PC-9 (cell line): ENCODE data around the gene ANXA1. TPM values are rescaled to one million over a fixed set of nuclear protein-coding genes. Genes with fewer than 3 reads are reported as not detected.
"Not testable (repeated sequence)": the region's sequence is repeated elsewhere in the genome, so short reads cannot be mapped to it uniquely, and the experiment has no call there.

ENCODE experiments used
- BruUV-seq: library from RNA; stranded (reverse); fragments of 400-500 nt; replicated peaks from 2 replicates; lab custom pipeline; 2021; lab: Mats Ljungman, UMichigan
- CTCF ChIA-PET: fragments of 300-600 bp; sonication (Branson Sonifier 250); formaldehyde crosslinking; loops from one replicate; lab custom pipeline; 2022; ENCODE audit warnings: antibody characterized with exemption; lab: Charles Lee
- POLR2A ChIA-PET: fragments of 300-600 bp; sonication (Branson Sonifier 250); formaldehyde crosslinking; loops from one replicate; lab custom pipeline; 2022; ENCODE audit warnings: antibody characterized with exemption; ENCODE audit not compliant: unreplicated experiment; lab: Charles Lee
- DNase-seq, 2 experiments: peaks; one replicate each; pipeline versions ENCODE4 v3.0.0 to v3.0.0-alpha.2; 2015 to 2022; ENCODE audit warnings: mixed read lengths in 1 of 2
- H2AFZ ChIP-seq: fragments of 200-600 bp; sonication (generic); 2 replicates; pipeline ENCODE4 v1.8.1; 2017; ENCODE audit warnings: antibody characterized with exemption
- H3F3A ChIP-seq: fragments of 200-600 bp; sonication (generic); 2 replicates; pipeline ENCODE4 v1.8.1; 2017; ENCODE audit warnings: antibody characterized with exemption, mild to moderate bottlenecking, low read depth; ENCODE audit not compliant: insufficient read depth
- H3K27ac ChIP-seq: fragments of 200-600 bp; sonication (generic); 2 replicates; pipeline ENCODE4 v1.6.1; 2016; ENCODE audit warnings: mixed run types
- H3K27me3 ChIP-seq: fragments of 200-600 bp; sonication (generic); 2 replicates; pipeline ENCODE4 v1.6.1; 2016; ENCODE audit warnings: low read depth, mixed run types; ENCODE audit not compliant: insufficient read depth
- H3K36me3 ChIP-seq: fragments of 200-600 bp; sonication (generic); 2 replicates; pipeline ENCODE4 v1.6.1; 2016; ENCODE audit warnings: low read depth, mixed run types
- H3K4me1 ChIP-seq: fragments of 200-600 bp; sonication (generic); replicated peaks from 2 replicates; pipeline ENCODE4 v1.6.1; 2016; ENCODE audit warnings: mixed run types; ENCODE audit not compliant: insufficient read depth
- H3K4me2 ChIP-seq: fragments of 200-600 bp; sonication (generic); 2 replicates; pipeline ENCODE4 v1.6.1; 2017; ENCODE audit warnings: mixed run types
- H3K4me3 ChIP-seq: fragments of 200-600 bp; sonication (generic); 2 replicates; pipeline ENCODE4 v1.6.1; 2016; ENCODE audit warnings: mixed run types
- H3K79me2 ChIP-seq: fragments of 200-600 bp; sonication (generic); 2 replicates; pipeline ENCODE4 v1.6.1; 2017; ENCODE audit warnings: low read depth, mixed run types
- H3K9me2 ChIP-seq: fragments of 200-600 bp; sonication (generic); 2 replicates; pipeline ENCODE4 v1.8.1; 2017; ENCODE audit warnings: mild to moderate bottlenecking; ENCODE audit not compliant: insufficient read depth
- H3K9me3 ChIP-seq: fragments of 200-600 bp; sonication (generic); 2 replicates; pipeline ENCODE4 v1.8.1; 2016; ENCODE audit warnings: low read depth; ENCODE audit not compliant: insufficient read depth
- H4K20me1 ChIP-seq: fragments of 200-600 bp; sonication (generic); 2 replicates; pipeline ENCODE4 v1.8.1; 2017; ENCODE audit not compliant: insufficient read depth
- EZH2 ChIP-seq: fragments of 200-600 bp; sonication (generic); IDR thresholded peaks from 2 replicates; pipeline ENCODE4 v1.8.0; 2017; ENCODE audit warnings: antibody characterized with exemption, low read depth
- intact Hi-C: fragments of 100-400 bp; cut with micrococcal nuclease; formaldehyde crosslinking; loops from one replicate; pipeline ENCODE4 v1.10.0; 2022; ENCODE audit not compliant: unreplicated experiment
- total RNA-seq: library from RNA; stranded (reverse); gene quantifications from 2 replicates; pipeline ENCODE4 v1.2.3, GENCODE V29; 2021
- TF ChIP-seq, protein P1 (sequence below): fragments of 200-600 bp; sonication (generic); conservative IDR thresholded peaks from 2 replicates; pipeline ENCODE4 v1.6.1; 2017; ENCODE audit warnings: mixed run types, antibody characterized with exemption, mild to moderate bottlenecking, moderate library complexity

ANXA1 gene
- total RNA-seq, 1 experiment from 2014 or later = 753 TPM

DNA sequence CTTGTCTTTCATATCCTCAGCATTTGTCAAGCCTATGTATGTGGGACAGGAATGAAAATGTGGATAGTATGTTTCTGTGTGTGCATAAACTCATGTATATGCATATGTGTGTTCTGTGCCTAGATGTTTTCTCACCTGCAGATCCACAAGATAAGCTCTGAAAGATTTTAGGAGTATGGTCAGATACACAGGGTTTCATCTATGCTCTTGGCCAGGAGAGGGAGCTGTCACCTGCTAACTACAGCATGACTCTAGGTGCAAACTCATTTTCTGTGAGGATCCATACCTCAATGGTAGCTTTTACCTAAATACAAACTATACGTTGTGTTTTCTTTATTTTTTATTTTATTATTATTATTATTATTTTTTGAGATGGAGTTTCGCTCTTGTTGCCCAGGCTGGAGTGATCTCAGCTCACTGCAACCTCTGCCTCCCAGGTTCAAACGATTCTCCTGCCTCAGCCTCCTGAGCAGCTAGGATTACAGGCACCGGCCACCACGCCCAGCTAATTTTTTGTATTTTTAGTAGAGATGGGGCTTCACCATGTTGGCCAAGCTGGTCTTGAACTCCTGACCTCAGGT is 44.1 kb upstream of the ANXA1 start:
- not testable (repeated sequence) for H3K4me1 ChIP-seq, H3K4me2 ChIP-seq, H3K27ac ChIP-seq, H3K79me2 ChIP-seq, H2AFZ ChIP-seq, H3K9me2 ChIP-seq, H3K27me3 ChIP-seq, H3K9me3 ChIP-seq, H4K20me1 ChIP-seq, BruUV-seq, H3F3A ChIP-seq, H3K36me3 ChIP-seq, H3K4me3 ChIP-seq
- TF ChIP-seq, protein P1, sequence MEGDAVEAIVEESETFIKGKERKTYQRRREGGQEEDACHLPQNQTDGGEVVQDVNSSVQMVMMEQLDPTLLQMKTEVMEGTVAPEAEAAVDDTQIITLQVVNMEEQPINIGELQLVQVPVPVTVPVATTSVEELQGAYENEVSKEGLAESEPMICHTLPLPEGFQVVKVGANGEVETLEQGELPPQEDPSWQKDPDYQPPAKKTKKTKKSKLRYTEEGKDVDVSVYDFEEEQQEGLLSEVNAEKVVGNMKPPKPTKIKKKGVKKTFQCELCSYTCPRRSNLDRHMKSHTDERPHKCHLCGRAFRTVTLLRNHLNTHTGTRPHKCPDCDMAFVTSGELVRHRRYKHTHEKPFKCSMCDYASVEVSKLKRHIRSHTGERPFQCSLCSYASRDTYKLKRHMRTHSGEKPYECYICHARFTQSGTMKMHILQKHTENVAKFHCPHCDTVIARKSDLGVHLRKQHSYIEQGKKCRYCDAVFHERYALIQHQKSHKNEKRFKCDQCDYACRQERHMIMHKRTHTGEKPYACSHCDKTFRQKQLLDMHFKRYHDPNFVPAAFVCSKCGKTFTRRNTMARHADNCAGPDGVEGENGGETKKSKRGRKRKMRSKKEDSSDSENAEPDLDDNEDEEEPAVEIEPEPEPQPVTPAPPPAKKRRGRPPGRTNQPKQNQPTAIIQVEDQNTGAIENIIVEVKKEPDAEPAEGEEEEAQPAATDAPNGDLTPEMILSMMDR = peak; percentile 54
- DNase-seq = peak in 1 of 2 experiments; percentile 36
- POLR2A ChIA-PET = interaction anchor here (0.6 kb wide), 1 partner anchor 38 kb away, joined by 3 read pairs; no protein-coding TSS in a partner anchor
- intact Hi-C loops = loop anchor here (1.0 to 2.0 kb wide), 2 partner anchors 47 to 77 kb away; no protein-coding TSS in a partner anchor
- CTCF ChIA-PET = interaction anchor here (1.0 to 1.7 kb wide), 6 partner anchors 28 to 92 kb away, joined by 3 to 12 read pairs (median 5); no protein-coding TSS in a partner anchor

DNA sequence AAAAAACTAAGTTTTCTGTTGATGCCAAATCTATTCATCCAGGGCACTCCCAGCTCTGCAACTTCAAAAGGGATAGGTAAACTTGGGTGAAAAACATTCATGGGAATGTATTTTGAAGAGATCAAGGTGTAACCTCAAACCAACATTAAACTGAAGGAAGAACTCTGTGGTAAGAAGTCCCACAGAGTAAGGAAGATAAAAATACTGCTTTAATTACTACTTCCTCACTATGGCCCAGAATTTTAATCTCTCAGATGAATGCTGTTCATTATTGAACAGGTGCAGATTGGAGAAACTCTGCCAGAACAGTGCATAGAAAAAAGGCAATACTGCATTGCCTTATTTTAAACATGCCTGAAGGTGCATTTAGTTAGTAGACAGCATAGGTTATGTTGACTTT is 37.6 kb upstream of the ANXA1 start:
- ChIA-PET CTCF (no interaction called here), POLR2A (interaction anchor here (0.6 kb wide), 1 partner anchor 62 kb away, joined by 3 read pairs; no protein-coding TSS in a partner anchor)
- TF ChIP-seq, protein P1 = no peak
- no TSS peak for BruUV-seq
- Histone ChIP-seq H3K27ac (no peak overlapping the region), H3K27me3 (no peaks in the 10 kb centered on the region), H3K4me2 (no peak overlapping the region), H3K36me3 (no peaks in the 10 kb centered on the region), H3K4me1 (peaks cover 23% of the 10 kb centered on the region), H2AFZ (no peak overlapping the region; the same call in 1 of the 2 replicates), H3K9me3 (peaks cover 6% of the 10 kb centered on the region; the same call in 1 of the 2 replicates), H3K9me2 (no peaks in the 10 kb centered on the region), H3K79me2 (no peaks in the 10 kb centered on the region), H3K4me3 (no peak overlapping the region), H4K20me1 (no peaks in the 10 kb centered on the region), H3F3A (no peaks in the 10 kb centered on the region)
- intact Hi-C loops = no loop called here
- DNase-seq = no peak

DNA sequence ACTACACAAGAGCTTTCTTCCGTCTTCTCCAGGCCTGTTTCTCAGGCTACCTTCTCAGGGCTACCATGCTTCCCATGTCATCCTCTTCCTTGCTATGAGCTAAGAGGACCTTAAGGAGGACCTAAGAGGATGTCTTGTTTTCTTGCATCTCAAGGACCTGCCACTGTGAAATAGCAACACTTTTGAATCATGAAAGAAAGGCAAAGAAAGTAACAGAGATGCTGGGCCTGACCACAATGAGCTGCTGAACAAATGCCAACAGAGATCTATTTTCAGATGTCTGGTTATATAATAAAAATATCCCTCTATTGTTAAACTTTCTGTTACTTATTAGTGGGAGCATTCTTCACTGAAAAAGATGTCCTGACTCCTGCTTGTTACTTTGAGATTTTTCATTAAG is 36.7 kb upstream of the ANXA1 start:
- no peak for TF ChIP-seq EZH2
- TF ChIP-seq, protein P1 = no peak
- no peaks in the 10 kb centered on the region for H3K79me2 ChIP-seq
- peaks cover 30% of the 10 kb centered on the region for H3K4me1 ChIP-seq
- no peaks in the 10 kb centered on the region for H3F3A ChIP-seq
- no peak overlapping the region for H3K4me3 ChIP-seq
- no peak for DNase-seq
- ChIA-PET CTCF (interaction anchor here (0.6 kb wide), 1 partner anchor 46 kb away, joined by 3 read pairs; no protein-coding TSS in a partner anchor), POLR2A (interaction anchor here (0.6 kb wide), 1 partner anchor 1256 kb away, joined by 9 read pairs; no protein-coding TSS in a partner anchor)
- H3K9me3 ChIP-seq = peaks cover 8% of the 10 kb centered on the region
- no peaks in the 10 kb centered on the region for H4K20me1 ChIP-seq
- BruUV-seq = no TSS peak
- no peaks in the 10 kb centered on the region for H3K9me2 ChIP-seq
- H3K4me2 ChIP-seq = no peak overlapping the region
- H3K36me3 ChIP-seq = no peaks in the 10 kb centered on the region
- intact Hi-C loops = no loop called here
- H3K27me3 ChIP-seq = no peaks in the 10 kb centered on the region
- H2AFZ ChIP-seq = no peak overlapping the region
- H3K27ac ChIP-seq = no peak overlapping the region
